IPS-18c (cell line): ENCODE results near the gene ADCY10.
"Not testable (repeated sequence)": the region's sequence is repeated elsewhere in the genome, so short reads cannot be mapped to it uniquely, and the experiment has no call there.

Experiments used
- H3K4me3 ChIP-seq: 2 replicates; pipeline ENCODE4 v1.7.0; 2013; ENCODE audit warnings: low read depth, mild to moderate bottlenecking, low read length, moderate library complexity; ENCODE audit not compliant: insufficient read depth
- H3K9me3 ChIP-seq: one replicate; pipeline ENCODE4 v1.6.1; 2013; ENCODE audit warnings: mild to moderate bottlenecking, low read length, moderate library complexity; ENCODE audit not compliant: control insufficient read depth, insufficient read depth

ADCY10 gene

DNA sequence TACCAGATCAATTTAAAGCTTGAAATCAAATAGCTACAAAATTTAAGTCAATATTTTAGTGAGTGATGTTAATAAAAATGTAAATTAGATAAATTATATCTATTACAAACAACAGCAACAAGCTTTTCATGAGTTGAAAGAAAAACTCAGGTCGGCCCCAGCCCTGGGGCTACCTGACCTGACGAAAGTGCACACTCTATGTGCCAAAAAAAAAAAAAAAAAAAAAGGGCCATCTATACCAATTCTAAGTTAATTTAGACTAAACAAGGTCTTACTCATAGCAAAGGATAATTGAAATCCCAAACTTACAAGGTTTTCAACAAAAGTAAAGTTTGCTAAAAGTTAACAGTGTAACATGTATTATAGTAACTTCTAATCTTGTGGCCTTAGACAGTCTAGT lies 47.6 kb downstream of the ADCY10 start:
- H3K9me3 ChIP-seq, H3K4me3 ChIP-seq: not testable (repeated sequence)

DNA sequence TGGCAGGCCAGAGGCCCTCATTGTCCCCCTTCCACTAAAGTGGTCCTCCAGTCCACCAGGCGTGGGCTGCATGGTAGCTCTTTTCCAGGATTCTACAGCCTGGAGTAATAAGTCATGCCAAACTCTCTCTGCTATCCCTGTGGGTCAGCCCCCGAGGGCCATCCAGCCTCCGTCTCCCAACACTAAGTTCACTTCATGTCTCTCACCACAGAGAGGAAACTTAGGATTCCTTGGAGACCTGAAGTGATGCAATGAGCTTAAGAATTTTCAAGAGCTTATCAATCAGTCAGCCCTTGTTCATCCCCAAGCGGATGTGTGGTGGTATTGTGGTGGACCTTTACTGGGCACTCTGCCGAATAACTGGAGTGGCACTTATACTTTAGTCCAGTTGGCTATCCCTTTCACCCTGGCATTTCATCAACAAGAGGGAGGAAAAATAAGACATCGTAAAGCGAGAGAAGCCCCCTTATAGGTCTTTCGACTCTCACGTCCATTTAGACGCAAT lies 48.1 kb downstream of the ADCY10 start:
- H3K4me3 ChIP-seq, H3K9me3 ChIP-seq: not testable (repeated sequence)

DNA sequence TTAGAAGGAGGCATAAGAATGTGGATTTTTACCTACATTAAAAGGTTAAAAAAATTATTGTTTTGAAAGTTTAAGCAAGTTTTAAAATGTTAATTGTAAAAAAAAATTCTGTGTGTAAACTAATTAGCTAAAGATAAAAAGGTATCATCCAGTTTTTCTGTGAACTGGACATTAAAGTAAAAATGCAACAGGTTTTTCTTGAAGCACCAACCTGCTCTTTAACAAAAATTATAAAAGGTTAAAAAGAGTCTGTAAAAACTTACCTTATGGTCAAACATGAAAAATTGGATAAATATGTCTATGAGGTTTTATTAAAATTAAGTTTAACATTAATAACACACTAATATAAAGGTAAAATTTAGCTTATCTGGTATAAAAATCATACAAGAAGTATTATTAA lies 48.7 kb downstream of the ADCY10 start:
- not testable (repeated sequence) for H3K9me3 ChIP-seq, H3K4me3 ChIP-seq

DNA sequence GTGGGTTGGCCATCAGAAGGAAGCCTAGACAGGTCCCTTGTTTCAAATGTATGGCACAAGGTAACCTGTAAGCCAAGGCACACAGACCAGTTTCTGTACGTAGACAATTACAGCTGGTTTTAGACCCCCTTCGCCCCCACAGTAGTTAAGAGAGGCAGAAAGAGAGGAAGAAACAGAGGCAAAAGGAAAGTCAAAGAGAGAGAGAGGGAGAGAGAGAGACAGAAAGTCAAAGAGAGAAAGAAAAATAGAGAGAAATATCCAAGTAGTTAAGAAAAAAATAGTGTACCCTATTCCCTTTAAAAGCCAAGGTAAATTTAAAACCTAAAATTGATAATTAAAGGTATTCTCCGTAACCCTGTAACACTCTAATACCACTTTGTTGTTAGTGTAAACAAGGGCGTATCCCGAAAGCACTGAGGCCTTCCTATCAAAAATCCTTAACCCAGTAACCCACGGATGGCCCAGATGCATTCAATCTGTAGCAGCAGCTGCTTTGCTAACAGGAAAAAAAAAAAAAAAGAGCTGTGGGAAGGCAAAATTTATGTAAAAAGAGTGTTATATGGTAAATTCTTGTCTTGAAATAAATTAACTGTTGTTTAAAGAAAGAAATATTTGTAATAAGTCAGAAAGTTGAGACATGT lies 49.4 kb downstream of the ADCY10 start:
- no peaks in the 10 kb centered on the region for H3K9me3 ChIP-seq
- no peak overlapping the region for H3K4me3 ChIP-seq

DNA sequence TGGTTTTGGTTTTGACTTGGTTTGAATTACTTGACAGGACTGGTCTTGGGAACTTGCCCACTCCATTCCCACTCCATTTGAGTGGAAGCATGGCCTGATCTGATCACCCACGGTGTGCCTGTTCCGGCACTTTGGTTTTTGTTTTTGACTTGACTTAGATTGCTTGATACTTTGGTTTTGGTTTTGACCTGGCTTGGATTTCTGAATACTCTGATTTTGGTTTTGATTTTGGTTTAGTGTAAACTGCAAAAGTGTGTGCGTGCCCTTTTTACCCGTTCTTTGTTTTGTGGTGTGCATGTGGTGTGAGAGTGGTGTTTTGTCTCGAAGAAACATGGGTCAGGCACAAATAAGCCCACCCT lies 50.0 kb downstream of the ADCY10 start:
- Histone ChIP-seq H3K9me3 (no peaks in the 10 kb centered on the region), H3K4me3 (no peak overlapping the region)

DNA sequence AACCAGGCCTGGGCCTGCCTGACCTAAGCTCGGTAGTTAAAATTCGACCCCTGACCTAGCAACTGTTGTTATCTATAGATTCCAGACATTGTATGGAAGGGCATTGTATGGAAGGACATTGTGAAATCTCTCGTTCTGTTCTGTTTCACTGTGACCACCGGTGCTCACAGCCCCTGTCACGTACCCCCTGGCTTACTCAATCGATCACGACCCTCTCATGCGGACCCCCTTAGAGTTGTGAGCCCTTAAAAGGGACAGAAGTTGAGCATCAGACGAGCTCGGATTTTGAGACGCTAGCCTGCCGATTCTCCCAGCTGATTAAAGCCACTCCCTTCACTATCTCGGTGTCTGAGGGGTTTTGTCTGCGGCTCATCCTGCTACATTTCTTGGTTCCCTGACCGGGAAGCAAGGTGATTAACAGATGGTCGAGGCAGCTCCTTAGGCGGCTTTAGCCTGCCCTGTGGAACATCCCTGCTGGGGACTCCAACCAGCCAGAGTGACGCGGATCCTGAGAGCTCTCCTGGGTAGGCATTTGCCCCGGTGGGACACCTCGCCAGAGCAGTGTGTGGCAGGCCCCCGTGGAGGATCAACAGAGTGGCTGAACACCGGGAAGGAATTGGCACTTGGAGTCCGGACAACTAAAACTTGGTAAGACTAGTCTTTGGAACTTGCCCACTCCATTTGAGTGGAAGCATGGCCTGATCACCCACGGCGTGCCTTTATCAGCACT lies 50.6 kb downstream of the ADCY10 start:
- H3K4me3 ChIP-seq, H3K9me3 ChIP-seq: not testable (repeated sequence)

DNA sequence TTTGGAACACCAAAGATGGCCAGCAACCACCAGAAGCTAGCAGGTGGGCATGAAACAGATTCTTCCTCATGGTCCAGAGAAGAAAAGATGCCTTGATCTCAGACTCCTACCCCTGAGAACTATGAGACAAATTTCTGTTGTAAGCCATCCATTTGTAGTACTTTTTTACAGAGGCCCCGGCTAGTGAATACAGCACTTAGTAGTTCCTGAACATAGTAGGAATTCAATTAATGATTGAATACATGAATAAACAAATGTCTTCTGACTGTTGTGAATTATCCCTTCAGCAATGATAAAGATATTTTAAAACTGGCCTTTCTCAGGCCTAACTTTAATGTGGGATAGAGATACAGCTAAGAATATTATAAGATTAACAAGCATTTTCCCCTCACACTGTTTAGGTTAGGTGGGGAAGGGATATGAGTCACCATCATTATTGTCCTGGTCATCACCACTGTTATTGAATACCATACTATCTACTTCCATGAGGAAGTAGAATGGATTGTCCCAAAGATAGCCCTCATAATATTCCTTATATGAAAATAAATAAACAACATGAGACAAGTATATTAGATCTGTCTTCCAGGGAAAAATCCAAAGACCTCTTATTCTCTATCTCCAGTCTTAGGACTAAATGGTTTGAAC lies 51.4 kb downstream of the ADCY10 start:
- Histone ChIP-seq H3K4me3 (no peak overlapping the region), H3K9me3 (no peaks in the 10 kb centered on the region)

DNA sequence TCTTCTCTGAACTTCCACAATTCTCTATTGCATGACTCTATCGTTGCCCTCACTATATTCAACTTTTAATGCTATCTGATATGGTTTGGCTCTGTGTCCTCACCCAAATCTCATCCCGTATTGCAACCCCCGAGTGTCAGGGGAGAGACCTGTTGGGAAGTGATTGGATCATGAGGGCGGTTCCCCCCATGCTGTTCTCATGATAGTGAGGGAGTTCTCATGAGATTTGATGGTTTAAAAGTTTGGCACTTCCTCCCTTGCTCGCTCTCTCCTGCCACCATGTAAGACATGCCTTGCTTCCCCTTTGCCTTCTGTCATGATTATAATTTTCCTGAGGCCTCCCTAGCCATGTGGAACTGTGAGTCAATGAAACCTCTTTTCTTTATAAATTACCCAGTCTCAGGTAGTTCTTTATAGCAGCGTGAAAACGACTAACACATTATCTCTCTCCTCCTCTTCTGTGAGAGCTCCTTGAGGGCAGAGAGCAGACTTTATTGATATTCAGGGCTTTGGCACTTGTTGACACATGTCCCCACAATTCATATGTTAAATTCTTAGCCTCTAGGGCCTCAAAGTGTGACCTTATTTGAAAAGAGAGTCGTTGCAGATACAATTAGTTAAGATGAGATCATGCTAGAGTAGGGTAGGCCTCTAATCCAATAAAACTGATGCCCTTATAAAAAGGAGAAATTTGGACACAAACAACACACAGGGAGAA lies 52.1 kb downstream of the ADCY10 start:
- Histone ChIP-seq H3K9me3 (no peaks in the 10 kb centered on the region), H3K4me3 (no peak overlapping the region)

DNA sequence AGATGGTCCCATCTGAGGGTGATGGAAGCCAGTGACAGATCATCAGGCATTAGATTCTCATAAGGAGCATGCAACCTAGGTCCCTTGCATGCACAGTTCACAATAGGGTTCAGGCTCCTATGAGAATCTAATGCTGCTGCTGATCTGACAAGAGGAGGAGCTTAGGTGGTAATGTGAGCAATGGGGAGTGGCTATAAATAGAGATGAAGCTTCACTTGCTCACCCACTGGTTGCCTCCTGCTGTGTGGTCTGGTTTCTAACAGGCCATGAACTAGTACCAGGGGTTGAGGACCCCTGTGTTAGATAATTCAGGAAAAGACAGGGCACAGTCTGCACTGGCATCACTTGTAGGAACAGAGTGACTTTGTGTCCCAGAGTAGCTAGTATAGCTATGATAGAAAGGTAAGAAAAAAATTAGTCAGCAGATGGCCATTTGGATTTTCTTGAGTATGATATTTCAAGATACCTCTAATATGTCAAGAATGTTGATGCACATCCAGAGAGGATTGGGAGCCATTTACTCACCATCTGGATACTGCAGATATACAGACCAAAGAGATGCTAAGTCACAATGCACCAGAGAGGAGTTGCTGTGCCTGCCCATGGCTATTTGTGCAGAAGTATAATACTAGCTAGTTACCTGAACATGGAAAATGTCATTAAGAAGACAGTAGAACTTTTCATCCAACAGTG lies 53.6 kb downstream of the ADCY10 start:
- no peak overlapping the region for H3K4me3 ChIP-seq
- no peaks in the 10 kb centered on the region for H3K9me3 ChIP-seq

DNA sequence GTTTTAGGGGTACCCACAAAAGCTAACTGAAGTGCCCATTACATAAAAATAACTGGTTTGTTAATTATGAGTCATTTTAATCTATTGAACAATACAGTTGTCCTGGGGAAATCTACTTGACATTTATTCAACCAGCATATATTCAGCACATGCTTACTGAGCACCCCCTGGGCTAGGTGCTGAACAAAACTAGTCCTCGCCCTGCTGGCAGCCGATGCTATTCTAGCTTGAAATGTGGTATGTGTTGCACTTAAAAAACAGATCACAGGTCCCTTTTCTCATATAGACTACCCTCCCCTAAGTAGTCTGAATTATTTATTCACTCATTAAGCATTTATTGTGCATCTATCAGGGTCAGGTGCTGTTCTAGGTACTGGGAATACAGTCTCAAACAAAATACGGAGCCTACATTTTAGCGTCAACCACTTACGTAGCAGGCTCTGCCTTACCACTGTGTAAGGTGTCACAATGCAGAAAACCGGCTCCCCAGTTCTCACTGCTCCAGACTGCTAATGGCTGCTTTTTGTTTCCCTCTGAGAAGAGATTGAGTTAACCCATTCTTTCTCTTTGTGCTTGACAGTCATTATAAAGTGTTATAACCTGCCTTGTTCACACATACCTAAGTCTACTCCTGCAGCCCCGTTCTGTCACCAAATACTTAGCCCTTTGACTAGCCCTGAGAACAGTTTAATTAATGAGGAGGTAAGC lies 57.1 kb downstream of the ADCY10 start:
- H3K9me3 ChIP-seq = no peaks in the 10 kb centered on the region
- H3K4me3 ChIP-seq = no peak overlapping the region

DNA sequence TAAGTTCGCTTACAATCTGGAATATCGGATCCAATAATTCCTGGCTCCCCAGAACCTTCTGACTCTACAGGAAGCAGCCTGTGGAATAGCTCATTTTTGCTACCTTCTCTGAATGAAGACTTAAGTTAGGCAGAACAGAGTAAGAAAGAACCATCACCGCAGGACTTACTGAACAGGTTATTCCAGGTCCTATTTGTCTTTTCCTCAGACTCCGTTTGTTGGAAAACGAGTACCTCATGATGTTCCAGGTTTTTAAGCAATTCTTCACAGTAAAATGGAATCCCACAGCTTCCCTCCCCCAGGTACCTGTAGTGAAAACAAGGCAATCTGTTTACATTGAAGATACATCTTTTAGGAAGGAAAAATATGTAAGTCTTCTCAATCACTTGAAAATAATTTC lies 59.8 kb downstream of the ADCY10 start:
- Histone ChIP-seq H3K4me3 (no peak overlapping the region), H3K9me3 (no peaks in the 10 kb centered on the region)

DNA sequence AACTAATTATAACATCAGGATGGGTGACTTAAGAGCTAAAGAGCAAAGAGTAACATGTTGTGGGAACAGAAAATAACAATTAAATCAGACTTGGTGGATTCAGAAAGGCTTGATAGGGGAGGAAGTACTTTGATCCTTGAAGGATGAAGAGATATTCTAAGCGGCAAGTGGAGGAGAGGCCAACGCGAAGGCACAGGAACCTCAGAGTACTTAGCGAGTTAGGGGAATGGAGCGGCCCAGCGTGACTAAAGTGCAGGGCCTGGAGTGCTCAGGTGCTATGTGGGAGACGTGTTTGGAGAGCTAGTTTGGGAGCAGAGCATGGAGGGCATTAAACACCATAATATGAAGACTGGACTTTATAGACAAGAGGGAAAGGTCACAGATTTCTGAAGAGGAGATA lies 64.3 kb downstream of the ADCY10 start:
- Histone ChIP-seq H3K4me3 (no peak overlapping the region), H3K9me3 (peaks cover 2% of the 10 kb centered on the region)

DNA sequence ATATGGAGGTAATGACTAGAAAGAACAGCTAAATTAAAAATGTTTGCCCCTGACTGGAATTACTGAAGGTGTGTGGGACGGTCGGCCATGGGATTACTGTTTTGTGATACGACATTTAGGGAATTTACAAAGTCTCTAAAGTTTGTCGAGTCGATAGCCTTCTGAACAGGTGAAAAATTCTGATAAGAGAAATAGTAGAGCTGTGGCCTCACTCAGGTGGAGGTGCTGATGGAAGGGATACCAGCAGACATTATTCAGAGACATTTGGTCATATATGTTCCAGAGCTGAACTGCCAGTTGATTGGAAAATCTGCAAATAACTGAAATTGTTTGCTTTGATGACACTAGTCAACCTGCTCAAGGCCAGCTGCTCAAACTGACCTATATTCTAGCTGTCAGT lies 71.1 kb downstream of the ADCY10 start:
- Histone ChIP-seq H3K4me3 (no peak overlapping the region), H3K9me3 (no peaks in the 10 kb centered on the region)

DNA sequence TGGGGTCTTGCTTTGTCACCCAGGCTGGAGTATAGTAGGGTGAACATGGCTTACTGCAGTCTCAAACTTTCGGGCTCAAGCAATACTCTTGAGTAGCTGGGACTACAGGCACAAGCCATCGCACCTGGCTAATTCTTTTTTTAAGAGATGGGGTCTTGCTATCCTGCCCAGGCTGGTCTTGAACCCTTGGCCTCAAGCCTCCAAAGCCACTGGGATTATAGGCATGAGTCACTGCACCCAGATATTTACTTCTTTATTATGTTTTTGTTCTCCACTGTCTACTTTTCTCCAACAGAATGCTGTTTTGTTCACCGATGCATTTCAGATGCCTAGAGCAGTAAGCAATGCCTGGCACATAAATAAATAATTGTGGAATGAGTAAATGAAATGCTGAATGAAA lies 72.4 kb downstream of the ADCY10 start:
- H3K4me3 ChIP-seq = no peak overlapping the region
- H3K9me3 ChIP-seq = no peaks in the 10 kb centered on the region

DNA sequence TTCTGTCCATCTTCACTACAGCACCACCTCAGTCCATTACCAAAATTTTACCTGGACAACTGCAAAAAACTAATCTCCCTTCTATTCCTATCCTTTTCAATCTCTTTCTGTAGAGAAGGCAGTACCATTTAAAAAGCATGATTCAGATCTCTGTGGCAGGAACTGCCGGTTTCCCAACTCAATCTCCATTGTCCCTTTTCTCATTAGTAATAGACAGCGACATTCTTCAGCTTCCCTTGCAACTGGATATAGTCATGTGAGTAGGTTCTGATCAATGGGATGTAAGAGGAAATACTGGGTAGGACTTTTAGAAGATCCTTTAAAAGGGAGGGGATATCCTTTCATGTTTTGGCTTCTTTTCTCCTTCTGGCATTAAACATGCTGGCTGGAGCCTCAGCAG lies 74.9 kb downstream of the ADCY10 start:
- H3K4me3 ChIP-seq = no peak overlapping the region
- H3K9me3 ChIP-seq = no peaks in the 10 kb centered on the region

DNA sequence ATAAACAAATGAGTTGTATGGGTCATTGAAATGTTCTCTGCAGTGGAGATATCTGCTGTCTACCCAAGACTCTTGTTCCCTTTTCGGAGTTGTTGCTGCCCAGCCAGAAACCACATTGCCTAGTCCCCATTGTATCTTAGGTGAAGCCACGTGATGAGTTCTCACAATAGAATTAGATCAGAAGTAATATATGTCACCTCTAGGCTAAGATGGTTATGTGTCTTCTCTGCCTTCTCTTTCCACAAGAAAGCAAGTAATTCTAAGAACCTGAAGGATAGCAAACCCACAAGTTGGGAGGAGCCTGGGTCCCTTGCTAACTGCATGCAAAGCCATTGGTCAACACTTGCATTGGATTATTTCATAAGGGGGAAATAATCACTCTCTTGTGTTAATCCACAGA lies 76.6 kb downstream of the ADCY10 start:
- Histone ChIP-seq H3K9me3 (no peaks in the 10 kb centered on the region), H3K4me3 (no peak overlapping the region)

DNA sequence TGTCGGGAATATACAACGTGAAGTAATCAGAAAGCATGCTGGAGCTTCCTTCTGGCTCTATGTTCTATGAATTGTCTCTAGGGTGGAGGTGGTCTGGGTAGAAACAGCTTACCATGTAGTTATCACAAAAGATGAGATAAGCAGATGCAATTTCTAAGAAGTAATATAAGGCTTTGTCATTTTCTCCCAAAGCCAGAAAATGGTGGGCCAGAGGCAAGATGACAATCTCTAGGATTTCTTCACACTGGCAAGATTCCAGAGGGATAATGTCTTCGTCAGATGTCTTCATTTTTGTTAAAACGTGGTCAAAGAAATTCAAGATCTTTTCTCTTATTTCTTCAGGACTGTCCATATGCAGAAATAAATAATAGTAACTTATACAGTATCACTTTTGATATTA lies 77.7 kb downstream of the ADCY10 start:
- H3K9me3 ChIP-seq = no peaks in the 10 kb centered on the region

More for the DNA sequence above, 77.7 kb downstream of the ADCY10 start:
- no peak overlapping the region for H3K4me3 ChIP-seq
